Naive thymus-derived CD8-positive, alpha-beta T cell (primary cell): ENCODE results near the gene GFER. TPM values are rescaled to one million over a fixed set of nuclear protein-coding genes. Genes with fewer than 3 reads are reported as not detected.

Experiments
- ATAC-seq, 2 donors: fragments of 150-1000 bp; cut with Tn5 transposase in 1 of 2; sonication (Bioruptor Pico), chemical (Tn5 transposase) in 1 of 2; 1 replicate in 1 of 2; 2 replicates in 1 of 2; pipeline ENCODE4 v1.10.0; 2021; ENCODE audit warnings: mild to moderate bottlenecking in 2 of 2, moderate library complexity in 2 of 2
- POLR2A ChIA-PET: fragments of 350-600 bp; sonication (Branson Sonifier 250); formaldehyde crosslinking; loops from one replicate; lab custom pipeline; 2021; ENCODE audit warnings: antibody characterized with exemption; lab: Charles Lee
- DNase-seq, 10 donors: peaks; one replicate each; pipeline versions ENCODE4 v3.0.0 to v3.0.0-alpha.2; 2020 to 2022
- H3K27ac Mint-ChIP-seq, 10 donors: one replicate each; pipeline ENCODE4 v1.8.0; 2020 to 2022; ENCODE audit warnings: mild to moderate bottlenecking in 10 of 10, mixed read lengths in 10 of 10, moderate library complexity in 4 of 10, inconsistent platforms in 1 of 10
- H3K27me3 Mint-ChIP-seq, 5 donors: one replicate each; pipeline ENCODE4 v1.8.0; 2021 to 2022; ENCODE audit warnings: mixed read lengths in 5 of 5
- H3K36me3 Mint-ChIP-seq, 3 donors: one replicate each; pipeline ENCODE4 v1.8.0; 2020 to 2022; ENCODE audit warnings: mixed read lengths in 3 of 3, mild to moderate bottlenecking in 2 of 3, inconsistent platforms in 1 of 3
- H3K4me1 Mint-ChIP-seq, 4 donors: one replicate each; pipeline ENCODE4 v1.8.0; 2021 to 2022; ENCODE audit warnings: mixed read lengths in 4 of 4
- H3K4me3 Mint-ChIP-seq, 10 donors: one replicate each; pipeline ENCODE4 v1.8.0; 2020 to 2022; ENCODE audit warnings: mild to moderate bottlenecking in 10 of 10, mixed read lengths in 10 of 10, moderate library complexity in 6 of 10, inconsistent platforms in 1 of 10
- H3K9me3 Mint-ChIP-seq, 9 donors: one replicate each; pipeline ENCODE4 v1.8.0; 2020 to 2022; ENCODE audit warnings: mixed read lengths in 9 of 9, mild to moderate bottlenecking in 3 of 9, inconsistent platforms in 1 of 9, moderate library complexity in 1 of 9
- polyA plus RNA-seq, 3 donors: library from polyadenylated mRNA; unstranded; fragments of 300-500 nt; fragmentation: Illumina TruSeq; gene quantifications; one replicate each; pipeline ENCODE4 v1.2.3, GENCODE V29; 2021
- total RNA-seq, 8 experiments: library from RNA in 2 of 8; stranded (reverse) in 2 of 8; gene quantifications; one replicate each; pipeline ENCODE4 v1.2.3 and lab custom pipeline; 2021 to 2026

Gene GFER
- total and polyA plus RNA-seq, 5 experiments from 2014 or later = 15.9 to 30.0 (median 22.3) TPM

DNA sequence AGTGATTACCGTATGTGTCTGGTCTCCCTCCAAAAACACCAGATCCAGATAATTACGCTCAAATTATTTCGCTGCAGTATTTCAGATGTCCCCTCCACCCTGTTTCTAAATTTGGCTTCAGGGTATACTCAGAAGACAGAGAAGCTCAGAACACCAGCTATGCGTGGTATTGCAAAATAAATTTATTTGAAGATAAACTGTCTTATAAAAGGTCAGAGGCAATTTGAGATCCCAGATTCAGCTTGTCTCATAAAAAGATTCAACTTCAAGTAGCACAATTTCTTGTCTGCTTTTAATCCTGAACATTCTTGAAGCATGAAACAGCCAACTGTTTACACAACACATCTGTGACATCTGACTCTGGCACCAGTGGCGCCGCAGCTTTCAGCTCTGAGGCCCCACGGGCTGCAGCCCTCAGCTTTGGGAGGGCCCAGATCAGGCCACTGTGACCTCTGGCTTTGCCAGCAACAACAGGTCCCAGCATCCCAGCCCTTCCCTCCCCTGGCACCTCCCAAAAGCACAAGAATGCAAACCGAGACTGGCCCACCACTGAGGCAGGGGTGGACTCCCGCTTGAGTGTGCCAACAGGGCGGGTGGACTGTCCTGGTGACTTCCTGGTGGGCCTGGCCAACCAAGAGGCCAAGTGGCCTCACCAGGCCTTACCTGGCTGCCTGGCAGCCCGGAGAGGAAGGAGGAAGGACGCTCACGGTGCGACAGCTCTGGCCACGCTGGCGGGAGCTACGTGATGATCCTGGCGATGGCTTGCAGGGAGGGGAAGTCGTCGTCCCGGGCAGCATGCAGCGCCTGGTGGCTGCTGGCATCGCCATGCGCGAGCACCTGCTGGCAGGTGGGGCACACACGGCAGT, 13.7 kb downstream of the GFER start:
- Mint-ChIP-seq H3K9me3 (no peaks in the 10 kb centered on the region), H3K4me3 (no peak overlapping the region), H3K27me3 (no peaks in the 10 kb centered on the region), H3K27ac (peak overlapping the region in 1 of 10 donors; percentile 37), H3K4me1 (peaks cover 0 to 7% (median 5%) of the 10 kb centered on the region in 4 donors), H3K36me3 (peaks cover 0 to 35% (median 4%) of the 10 kb centered on the region in 3 donors)
- POLR2A ChIA-PET = interaction anchor here (0.6 kb wide), 1 partner anchor 91 kb away, joined by 3 read pairs; no protein-coding TSS in a partner anchor
- ATAC-seq (no peak), DNase-seq (no peak)

DNA sequence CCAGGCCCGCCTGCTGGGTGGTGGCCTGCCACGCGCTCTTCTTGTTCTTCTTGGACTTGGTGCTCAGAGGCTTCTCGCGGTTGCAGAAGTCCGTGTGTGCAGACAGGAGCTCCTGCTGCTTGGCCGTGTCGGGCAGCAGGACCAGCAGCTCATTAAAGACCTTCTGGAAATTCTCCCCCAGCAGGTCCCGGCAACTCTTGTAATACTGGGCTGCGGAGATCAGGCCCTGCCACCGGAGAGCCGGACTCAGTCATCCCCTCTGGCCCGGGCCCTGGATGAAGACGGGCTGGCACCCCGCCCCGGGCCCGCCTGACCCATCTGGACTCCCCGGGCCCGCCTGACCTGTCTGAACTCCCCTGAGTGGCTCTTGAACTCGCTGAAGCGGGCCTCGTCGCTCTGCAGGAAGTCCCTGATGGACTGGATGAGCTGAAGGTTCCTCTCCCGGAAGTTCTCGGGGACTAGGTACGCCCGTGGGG, 14.4 kb downstream of the GFER start:
- Mint-ChIP-seq H3K27ac (peak overlapping the region in 1 of 10 donors; percentile 50), H3K4me1 (peaks cover 0 to 5% (median 4%) of the 10 kb centered on the region in 4 donors), H3K36me3 (peaks cover 0 to 35% (median 4%) of the 10 kb centered on the region in 3 donors), H3K4me3 (no peak overlapping the region), H3K27me3 (no peaks in the 10 kb centered on the region), H3K9me3 (no peaks in the 10 kb centered on the region)
- POLR2A ChIA-PET = no interaction called here
- no peak for ATAC-seq
- DNase-seq = no peak

DNA sequence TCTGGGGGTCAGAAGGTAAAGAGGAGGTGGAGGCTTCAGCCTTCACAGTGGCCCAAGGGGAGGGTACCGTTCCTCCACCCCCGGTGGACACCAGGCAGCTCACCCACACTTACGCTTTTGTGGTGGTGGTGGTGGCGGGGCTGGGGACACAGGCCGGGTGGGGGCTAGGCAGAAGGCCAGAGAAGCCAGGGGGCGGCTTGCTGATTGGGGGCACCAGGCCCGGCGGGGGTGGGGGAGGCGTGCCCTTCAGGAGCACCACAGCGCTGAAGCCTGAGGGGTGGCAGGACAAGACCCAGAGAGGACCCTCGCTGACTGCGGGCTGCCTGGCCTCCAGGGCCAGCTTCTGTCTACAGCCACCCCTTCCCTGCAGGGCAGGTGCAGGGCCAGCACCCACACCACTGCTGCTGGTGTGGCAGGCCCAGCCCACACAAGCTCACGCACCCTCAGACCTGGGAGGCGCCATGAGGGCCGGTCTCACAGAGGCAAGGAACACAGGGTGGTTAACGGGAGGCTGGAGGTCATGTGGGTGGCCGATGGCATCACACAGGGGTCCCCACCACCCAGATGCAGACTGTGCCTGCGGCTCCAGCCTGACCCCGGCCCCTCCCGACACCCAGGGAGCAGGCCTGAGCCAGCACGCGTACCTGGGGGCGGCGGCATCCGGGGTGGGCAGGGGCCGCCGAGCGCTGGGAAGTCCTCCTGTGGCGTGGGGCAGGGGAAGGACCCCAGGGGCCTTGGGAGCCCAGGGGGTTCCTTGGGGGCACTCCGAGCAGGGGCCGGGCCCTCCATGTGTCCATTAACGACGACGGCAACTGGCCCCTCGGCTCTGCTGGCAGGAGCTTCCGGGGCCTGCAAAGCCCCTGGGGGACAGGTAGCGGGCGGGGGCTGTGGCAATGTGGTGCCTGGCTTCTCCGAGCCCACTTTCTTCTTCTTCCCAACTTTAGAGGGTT, 15.1 kb downstream of the GFER start:
- no peak for DNase-seq
- Mint-ChIP-seq H3K4me1 (peaks cover 0 to 7% (median 4%) of the 10 kb centered on the region in 4 donors), H3K27me3 (no peaks in the 10 kb centered on the region), H3K9me3 (no peaks in the 10 kb centered on the region), H3K4me3 (no peak overlapping the region), H3K36me3 (peaks cover 0 to 35% (median 4%) of the 10 kb centered on the region in 3 donors), H3K27ac (no peak overlapping the region)
- no peak for ATAC-seq
- POLR2A ChIA-PET = interaction anchor here (0.8 kb wide), 1 partner anchor 154 kb away, joined by 3 read pairs; no protein-coding TSS in a partner anchor

DNA sequence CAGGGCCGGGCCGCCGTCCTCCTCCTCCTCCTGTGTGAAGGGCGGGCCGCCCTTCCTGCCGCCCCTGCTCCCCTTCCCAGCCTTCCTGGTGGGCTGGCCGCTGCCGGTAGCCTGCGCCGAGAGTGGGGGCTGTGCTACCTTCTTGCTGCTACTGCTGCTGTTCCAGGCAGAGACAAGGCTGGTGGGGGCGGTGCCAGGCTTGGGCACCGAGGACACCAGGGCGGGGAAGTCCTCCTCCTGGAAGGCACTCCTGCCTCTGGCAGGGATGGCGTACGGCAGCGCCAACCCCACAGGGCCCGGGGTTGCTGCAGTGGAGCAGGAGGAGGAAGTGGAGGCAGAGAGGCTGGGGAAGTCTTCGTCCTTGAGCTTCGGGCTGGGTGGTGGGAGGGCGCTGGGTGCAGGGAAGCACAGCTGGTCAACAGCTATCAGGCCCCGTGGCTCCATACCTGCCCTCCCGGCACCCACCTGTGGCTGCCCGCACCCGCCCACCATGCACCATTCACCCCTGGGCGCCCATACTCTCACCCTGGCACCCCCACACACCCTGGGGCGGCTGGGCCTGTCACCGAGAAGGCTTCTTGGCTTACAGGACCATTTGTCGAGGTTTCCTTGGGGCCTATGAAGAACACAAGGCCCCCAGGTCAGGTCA, 16.0 kb downstream of the GFER start:
- no peak for DNase-seq
- Mint-ChIP-seq H3K36me3 (peaks cover 0 to 35% (median 4%) of the 10 kb centered on the region in 3 donors), H3K27ac (peak overlapping the region in 1 of 10 donors; percentile 40), H3K9me3 (no peaks in the 10 kb centered on the region), H3K4me3 (no peak overlapping the region), H3K27me3 (no peaks in the 10 kb centered on the region), H3K4me1 (peaks cover 3 to 13% (median 9%) of the 10 kb centered on the region in 4 donors)
- POLR2A ChIA-PET = interaction anchor here (0.8 kb wide), 1 partner anchor 153 kb away, joined by 3 read pairs; no protein-coding TSS in a partner anchor
- no peak for ATAC-seq

DNA sequence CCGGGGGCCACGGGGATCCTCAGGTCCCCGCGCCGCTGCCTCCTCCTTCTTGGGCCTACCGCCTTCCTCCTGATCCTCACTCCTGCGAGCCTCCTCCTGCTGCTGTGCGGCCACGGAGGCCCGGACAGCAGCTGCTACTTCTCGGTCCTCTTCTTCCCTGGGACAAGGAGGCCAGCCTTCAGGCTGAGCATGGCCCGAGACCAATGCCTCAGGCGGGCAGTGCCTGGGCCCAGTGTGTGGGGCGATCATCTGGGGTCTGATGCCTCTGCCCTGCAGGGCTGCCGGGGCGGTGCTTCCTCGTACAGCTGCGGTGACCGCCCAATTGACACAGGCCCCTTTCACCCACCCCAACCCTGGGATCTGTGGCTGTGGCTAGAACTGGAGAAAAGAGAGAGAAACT, 17.0 kb downstream of the GFER start:
- ATAC-seq (no peak), DNase-seq (no peak)
- no peaks in the 10 kb centered on the region for H3K27me3 Mint-ChIP-seq
- POLR2A ChIA-PET = interaction anchor here (0.5 to 1.1 kb wide), 2 partner anchors 8 to 10 kb away, joined by 3 read pairs; partner anchors contain the start of gene ZNF598
- peaks cover 8 to 22% (median 15%) of the 10 kb centered on the region in 4 donors for H3K4me1 Mint-ChIP-seq
- H3K27ac Mint-ChIP-seq = no peak overlapping the region
- no peak overlapping the region for H3K4me3 Mint-ChIP-seq
- H3K9me3 Mint-ChIP-seq = no peaks in the 10 kb centered on the region
- H3K36me3 Mint-ChIP-seq = peaks cover 0 to 35% (median 4%) of the 10 kb centered on the region in 3 donors

DNA sequence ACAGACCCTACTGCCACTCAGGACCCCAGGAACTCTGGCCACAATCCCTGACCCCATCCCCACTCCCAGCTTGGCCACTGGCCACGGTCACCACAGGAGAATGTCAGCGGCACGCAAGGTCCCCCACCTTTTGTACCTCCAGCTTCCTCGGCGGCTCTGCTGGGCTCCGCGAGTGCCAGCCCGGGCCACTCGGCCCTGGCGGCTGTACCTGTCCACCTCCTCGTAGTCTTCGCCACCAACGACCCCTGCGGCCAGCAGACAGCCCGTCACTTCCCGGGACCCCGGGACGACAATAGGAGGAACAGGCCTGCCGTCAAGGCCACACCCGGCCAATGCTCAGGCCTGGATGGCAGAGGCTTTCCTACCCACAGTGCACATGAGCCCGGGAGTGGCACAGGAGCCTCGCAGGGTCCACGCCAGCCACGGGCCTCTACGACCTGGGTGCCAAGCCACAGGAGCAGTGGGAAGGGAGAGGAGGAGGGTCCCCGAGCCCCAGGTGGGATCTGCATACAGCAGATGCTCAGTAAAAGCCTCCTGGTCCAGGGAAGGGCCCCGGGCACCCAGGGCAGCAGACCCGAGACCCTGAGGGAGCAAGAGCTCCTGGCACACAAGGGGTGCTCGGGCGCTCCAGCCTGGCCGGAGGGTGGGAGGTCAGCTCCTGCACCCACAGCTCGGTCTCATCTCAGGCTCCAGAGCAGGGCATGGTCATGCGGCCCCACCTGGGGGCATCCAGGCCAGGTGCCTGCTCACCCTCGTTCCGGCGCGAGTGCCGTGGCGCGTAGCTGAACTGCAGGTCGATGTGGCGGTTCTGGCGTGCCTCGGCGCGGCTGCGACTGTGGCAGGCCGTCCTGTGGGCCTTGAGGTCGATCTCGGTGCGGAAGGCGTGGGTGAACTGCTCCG, 17.7 kb downstream of the GFER start:
- POLR2A ChIA-PET = interaction anchor here (1.1 to 1.7 kb wide), 2 partner anchors 8 kb away, joined by 3 to 5 read pairs; partner anchors contain the start of gene ZNF598
- ATAC-seq = no peak
- H3K4me1 Mint-ChIP-seq = peaks cover 12 to 28% (median 20%) of the 10 kb centered on the region in 4 donors
- H3K4me3 Mint-ChIP-seq = no peak overlapping the region
- peaks cover 0 to 35% (median 4%) of the 10 kb centered on the region in 3 donors for H3K36me3 Mint-ChIP-seq
- DNase-seq = no peak
- H3K9me3 Mint-ChIP-seq = no peaks in the 10 kb centered on the region
- H3K27ac Mint-ChIP-seq = no peak overlapping the region
- H3K27me3 Mint-ChIP-seq = no peaks in the 10 kb centered on the region

DNA sequence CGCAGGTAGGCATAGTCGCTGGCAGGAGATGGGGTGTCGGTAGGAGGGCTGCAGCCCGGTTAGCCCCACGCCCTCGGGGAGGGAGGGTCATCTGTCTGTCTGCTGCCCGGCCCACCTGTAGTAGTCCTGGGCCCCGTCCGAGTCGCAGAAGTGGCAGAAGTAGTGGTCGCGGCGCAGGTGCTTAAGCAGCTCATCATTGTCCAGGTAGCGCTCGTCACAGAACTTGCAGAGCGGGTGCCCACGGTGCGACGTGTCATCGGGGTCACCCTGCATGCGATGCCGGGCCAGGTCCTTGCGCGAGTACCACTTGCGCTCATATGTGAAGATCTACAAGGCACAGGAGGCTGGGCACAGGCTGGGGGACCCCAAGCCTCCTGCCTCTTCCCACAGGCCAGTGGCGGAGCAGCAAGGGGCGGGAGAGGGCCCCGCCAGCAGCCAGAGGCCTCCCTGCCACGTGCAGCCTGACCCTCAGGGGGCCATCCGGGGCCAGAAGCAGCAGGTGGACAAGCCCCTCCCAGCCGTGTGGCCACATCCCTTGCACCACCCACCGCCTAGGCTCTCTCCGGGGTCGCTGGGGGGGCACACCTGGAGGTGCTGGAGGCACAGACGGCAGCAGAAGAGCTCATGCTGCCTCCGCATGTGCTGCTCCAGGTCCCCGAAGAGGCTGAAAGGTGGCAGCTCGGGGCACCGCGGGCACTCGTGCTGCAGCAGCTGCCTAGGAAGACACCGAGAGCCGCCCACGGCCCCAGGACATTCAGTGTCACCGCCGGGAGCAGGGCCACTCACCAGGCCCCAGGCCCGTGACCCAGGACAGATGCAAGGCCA, 18.6 kb downstream of the GFER start:
- ATAC-seq (no peak), DNase-seq (no peak)
- POLR2A ChIA-PET = interaction anchor here (0.8 to 3.4 kb wide), 6 partner anchors 9 to 153 kb away, joined by 3 to 16 read pairs (median 5); partner anchors contain the start of genes RPS2, TBL3 and TRAF7
- Mint-ChIP-seq H3K4me3 (no peak overlapping the region), H3K27me3 (no peaks in the 10 kb centered on the region), H3K9me3 (no peaks in the 10 kb centered on the region), H3K27ac (no peak overlapping the region), H3K36me3 (peaks cover 0 to 31% (median 4%) of the 10 kb centered on the region in 3 donors), H3K4me1 (peaks cover 15 to 37% (median 29%) of the 10 kb centered on the region in 4 donors)

DNA sequence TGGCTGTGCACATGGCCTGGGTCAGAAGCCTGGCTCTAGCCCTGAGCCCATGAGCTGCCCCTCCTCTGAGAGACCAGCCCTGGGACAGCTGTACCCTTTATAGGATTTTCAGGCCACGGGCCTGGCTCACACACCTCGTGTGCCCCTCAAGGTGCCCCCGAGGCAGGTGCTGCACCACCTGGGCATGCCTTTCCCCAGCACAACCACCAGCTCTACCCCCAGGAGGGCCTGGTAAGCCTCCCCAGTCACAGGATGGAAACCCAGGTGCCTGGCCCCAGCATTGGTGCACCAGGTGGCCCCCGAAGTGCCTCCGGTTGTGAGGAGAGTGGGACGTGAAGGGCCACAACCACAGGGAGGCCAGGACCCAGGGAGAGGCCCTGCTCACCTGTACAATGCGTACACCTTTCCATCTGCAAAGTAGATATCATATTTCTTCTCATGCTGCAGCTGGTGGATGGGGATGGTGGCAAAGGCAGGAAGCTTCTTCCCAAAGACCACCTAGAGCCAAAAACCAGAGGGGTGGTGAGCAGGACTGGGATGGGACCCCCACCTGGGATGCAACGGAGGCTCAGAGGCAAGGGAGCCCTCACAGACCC, 19.3 kb downstream of the GFER start:
- Mint-ChIP-seq H3K27ac (no peak overlapping the region), H3K27me3 (no peaks in the 10 kb centered on the region), H3K36me3 (peaks cover 0 to 27% (median 4%) of the 10 kb centered on the region in 3 donors), H3K4me1 (peaks cover 21 to 44% (median 36%) of the 10 kb centered on the region in 4 donors), H3K9me3 (no peaks in the 10 kb centered on the region), H3K4me3 (no peak overlapping the region)
- ATAC-seq = no peak
- POLR2A ChIA-PET = interaction anchor here (0.8 to 3.4 kb wide), 8 partner anchors 11 to 152 kb away, joined by 3 to 16 read pairs (median 4); partner anchors contain the start of genes RPS2, TBL3 and TRAF7
- DNase-seq = no peak

DNA sequence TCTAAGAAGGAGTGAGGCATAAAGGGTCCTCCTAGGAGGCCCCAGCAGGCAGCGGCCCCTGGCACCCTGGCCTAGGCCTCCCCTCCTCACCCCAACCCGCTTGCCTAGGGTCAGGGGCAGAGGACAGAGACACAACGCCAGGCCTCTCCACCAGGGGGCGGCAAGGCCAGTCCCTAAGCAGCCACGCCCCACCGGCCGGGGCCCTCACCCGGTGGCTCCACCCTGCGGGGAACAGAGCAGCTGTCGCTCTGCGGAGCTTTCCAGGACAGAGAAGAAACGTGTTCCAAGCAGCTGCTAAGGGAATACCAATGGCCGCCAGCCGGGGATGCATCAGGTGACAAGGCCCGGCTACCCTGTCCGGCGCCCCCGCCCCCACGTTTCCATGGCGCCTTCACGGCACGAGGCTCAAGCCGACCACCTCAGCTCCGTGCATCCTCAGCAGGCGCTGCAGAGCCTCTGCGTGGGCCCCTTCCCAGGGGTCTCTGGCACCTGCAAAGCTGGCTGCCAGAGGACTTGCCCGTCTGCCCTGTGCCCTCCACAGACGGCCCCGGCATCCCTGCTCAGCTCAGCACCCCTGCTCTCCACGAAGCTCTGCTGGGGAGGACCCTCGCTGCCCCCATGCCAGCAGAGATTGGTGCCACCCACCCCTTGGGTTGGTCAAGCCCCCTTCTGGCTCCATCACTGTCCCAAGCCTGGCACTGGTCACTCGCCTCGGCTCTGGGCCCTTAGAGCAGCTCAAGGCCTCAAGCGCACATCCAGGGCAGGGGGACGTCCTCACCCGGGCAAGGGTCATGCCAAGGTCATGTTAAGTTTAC, 20.0 kb downstream of the GFER start:
- POLR2A ChIA-PET = interaction anchor here (1.1 to 3.4 kb wide), 7 partner anchors 11 to 151 kb away, joined by 3 to 16 read pairs (median 4); partner anchors contain the start of genes NDUFB10, RPS2 and TRAF7
- H3K36me3 Mint-ChIP-seq = peaks cover 0 to 22% (median 4%) of the 10 kb centered on the region in 3 donors
- peak; percentile 90 to 93 for ATAC-seq
- H3K4me3 Mint-ChIP-seq = no peak overlapping the region
- H3K27me3 Mint-ChIP-seq = no peaks in the 10 kb centered on the region
- DNase-seq = peak; percentile 68 to 89 (median 80)
- no peak overlapping the region for H3K27ac Mint-ChIP-seq
- no peaks in the 10 kb centered on the region for H3K9me3 Mint-ChIP-seq
- peaks cover 25 to 50% (median 42%) of the 10 kb centered on the region in 4 donors for H3K4me1 Mint-ChIP-seq
